Omental fat pad (tissue), 4 donors: ENCODE data around the gene ZBTB17. TPM values are rescaled to one million over a fixed set of nuclear protein-coding genes. Genes with fewer than 3 reads are reported as not detected.
A peak's percentile ranks its signal among the peaks of the same experiment; 100 is the strongest.

Experiments
- ATAC-seq: fragments of 150-250 bp; one replicate; pipeline ENCODE4 v1.9.1; 2016; ENCODE audit warnings: mild to moderate bottlenecking, moderate library complexity; ENCODE audit not compliant: low FRiP score
- DNase-seq: peaks from one replicate; pipeline ENCODE4 v3.0.0-alpha.2; 2019; ENCODE audit warnings: low spot score
- total RNA-seq, 4 donors: library from RNA; depleted of rRNA; stranded (reverse); fragments of >200 nt; gene quantifications; one replicate each; pipeline ENCODE4 v1.1.0, GENCODE V29; 2016
- TF ChIP-seq, protein P1 (sequence below), 3 donors: fragments of 450-650 bp; IDR thresholded peaks; one replicate each; pipeline ENCODE4 v1.5.1; 2016 to 2017; ENCODE audit warnings: antibody characterized with exemption in 3 of 3, mild to moderate bottlenecking in 3 of 3, moderate library complexity in 2 of 3

ZBTB17 gene
- total RNA-seq, 4 donors from 2014 or later, result 20.7 to 53.6 (median 27.8) TPM

DNA sequence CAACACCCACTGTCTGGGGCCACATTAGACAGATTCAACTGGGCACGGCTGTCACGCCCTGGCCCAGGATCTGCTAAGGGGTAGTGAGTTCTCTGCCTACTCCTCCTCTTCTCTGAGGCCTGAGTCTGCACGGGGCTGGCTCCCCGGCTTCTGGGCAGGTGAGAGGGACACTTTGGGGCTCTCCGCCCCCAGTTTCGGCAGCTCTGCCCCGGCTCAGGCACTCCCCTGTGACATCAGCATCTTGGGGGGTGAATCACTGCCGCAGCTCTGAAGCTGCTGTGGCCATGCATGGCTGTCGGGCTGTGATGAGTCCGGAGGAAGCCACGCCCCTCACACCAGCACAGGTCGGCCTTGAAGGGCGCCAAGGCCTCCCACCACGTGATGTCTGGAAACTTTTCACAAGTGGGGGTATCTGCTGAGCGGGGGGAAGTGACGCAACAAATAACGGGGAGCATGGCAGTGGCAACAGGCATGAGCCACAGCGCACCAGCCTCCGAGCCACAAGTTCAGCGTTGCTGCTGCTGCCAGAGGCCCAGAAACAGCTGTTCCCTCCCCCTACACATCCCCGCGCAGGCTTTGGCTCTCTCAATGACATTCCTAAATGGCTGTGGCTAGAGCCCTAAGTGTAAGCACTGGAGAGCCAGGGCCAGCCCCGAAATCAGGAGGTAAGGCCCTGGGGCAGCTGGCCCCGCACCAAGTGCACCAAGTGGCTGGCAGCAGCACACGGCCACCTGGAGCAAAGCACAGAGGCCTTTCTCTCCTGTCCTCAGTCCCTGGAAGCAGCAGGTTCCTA is 26.3 kb downstream of the ZBTB17 start:
- TF ChIP-seq, protein P1, sequence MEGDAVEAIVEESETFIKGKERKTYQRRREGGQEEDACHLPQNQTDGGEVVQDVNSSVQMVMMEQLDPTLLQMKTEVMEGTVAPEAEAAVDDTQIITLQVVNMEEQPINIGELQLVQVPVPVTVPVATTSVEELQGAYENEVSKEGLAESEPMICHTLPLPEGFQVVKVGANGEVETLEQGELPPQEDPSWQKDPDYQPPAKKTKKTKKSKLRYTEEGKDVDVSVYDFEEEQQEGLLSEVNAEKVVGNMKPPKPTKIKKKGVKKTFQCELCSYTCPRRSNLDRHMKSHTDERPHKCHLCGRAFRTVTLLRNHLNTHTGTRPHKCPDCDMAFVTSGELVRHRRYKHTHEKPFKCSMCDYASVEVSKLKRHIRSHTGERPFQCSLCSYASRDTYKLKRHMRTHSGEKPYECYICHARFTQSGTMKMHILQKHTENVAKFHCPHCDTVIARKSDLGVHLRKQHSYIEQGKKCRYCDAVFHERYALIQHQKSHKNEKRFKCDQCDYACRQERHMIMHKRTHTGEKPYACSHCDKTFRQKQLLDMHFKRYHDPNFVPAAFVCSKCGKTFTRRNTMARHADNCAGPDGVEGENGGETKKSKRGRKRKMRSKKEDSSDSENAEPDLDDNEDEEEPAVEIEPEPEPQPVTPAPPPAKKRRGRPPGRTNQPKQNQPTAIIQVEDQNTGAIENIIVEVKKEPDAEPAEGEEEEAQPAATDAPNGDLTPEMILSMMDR (IDR thresholded peaks at IDR 0.05), result no peak
- DNase-seq (peak; percentile 86), ATAC-seq (peak; percentile 84)

DNA sequence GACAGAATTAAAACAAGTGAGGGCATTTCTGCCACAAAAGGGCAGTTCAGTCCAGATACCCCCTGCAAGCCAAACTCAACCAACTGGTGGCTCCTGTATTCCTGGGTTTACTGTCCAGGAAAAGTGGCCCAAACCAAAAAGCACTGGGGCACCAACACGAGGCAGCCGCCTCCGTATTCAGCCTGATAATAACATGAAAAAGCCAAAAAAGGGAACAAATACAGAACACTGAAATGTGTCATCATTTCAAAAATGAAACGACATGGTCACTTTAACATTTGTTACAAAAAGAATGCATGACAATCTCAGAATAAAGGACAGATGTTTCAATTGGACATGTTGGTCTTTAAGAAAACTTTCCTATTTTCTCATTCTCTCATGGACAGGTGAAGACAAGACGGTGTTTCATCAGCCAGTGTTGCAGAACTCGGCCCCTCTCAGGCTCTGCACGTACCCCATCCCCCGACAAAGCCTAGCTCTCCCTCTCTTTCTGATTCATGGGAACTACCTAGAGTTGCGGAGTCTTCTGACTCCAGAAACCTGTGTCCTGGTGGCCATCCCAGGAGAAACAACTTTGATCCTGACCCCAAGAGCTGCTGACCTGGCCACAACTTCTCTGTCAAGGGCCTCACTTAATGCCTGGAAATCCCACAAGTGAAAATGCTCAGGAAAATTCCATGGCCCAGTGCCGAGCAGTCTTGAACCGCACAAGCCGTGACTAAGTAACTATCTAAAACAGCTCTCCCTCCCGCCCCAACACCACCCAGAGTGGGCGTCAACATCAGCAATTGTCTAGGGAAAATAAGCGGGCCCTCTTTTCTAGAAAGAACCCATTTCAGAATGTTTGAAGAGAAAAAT is 27.1 kb downstream of the ZBTB17 start:
- TF ChIP-seq, protein P1 (IDR thresholded peaks at IDR 0.05), result no peak
- DNase-seq (peak; percentile 84), ATAC-seq (peak; percentile 74)

DNA sequence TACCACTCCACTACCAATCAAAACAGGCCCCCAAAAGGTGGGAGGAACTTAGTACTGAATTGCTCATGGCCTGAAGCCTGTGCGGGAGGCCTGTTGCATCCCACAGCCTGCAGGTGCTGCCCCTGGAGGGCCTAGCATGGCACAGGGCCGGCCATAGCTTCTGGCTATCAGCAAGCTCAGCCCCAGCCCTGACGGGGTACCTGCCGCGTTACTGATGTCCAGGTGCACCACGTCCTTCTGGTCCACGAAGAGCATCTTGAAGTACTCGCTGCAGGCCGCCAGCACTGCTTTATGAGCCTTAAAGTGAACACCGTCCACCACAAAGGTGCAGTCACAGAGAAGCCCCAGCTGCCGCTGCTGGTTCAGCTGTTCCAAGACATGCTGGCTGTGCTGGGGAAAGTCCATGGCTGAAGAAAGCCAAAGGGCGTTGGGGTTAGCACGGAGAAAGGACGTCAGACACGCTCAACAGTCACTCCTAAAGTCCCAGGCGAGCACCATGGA is 27.8 kb downstream of the ZBTB17 start:
- ATAC-seq (no peak), DNase-seq (no peak)
- TF ChIP-seq, protein P1 (IDR thresholded peaks at IDR 0.05), result no peak

DNA sequence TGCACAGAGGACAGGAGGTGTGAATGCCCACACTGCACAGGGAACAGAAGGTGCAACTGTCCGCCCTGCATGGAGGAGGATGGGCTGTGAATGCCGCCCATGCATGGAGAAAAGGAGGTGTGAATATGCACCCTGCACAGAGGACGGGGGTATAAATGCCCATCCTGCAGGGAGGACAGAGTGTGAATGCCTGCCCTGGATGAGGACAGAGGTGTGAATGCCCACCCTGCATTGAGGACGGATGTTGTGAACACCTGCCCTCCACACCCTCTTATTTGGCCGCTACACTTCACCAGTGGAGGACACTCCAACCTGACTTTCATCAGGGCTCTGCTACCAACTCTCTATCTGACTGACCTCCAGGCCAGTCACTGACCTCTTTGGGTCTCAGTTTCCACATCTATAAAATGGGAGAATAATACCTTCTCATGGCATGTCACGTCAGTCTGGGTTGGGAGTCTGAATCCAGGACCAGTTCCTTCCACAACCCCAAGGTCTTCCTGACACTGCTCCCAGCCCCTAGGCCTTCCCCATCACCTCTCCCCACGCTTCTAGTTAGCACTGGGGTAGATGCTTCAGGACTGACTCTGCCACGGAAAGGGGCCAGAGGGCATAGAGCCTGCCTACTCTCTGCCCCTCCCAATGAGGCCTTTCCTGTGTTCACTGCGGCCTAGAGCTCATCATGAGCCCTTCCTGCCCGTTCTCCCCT is 28.4 kb downstream of the ZBTB17 start:
- DNase-seq (no peak), ATAC-seq (no peak)
- TF ChIP-seq, protein P1 (IDR thresholded peaks at IDR 0.05), result no peak

DNA sequence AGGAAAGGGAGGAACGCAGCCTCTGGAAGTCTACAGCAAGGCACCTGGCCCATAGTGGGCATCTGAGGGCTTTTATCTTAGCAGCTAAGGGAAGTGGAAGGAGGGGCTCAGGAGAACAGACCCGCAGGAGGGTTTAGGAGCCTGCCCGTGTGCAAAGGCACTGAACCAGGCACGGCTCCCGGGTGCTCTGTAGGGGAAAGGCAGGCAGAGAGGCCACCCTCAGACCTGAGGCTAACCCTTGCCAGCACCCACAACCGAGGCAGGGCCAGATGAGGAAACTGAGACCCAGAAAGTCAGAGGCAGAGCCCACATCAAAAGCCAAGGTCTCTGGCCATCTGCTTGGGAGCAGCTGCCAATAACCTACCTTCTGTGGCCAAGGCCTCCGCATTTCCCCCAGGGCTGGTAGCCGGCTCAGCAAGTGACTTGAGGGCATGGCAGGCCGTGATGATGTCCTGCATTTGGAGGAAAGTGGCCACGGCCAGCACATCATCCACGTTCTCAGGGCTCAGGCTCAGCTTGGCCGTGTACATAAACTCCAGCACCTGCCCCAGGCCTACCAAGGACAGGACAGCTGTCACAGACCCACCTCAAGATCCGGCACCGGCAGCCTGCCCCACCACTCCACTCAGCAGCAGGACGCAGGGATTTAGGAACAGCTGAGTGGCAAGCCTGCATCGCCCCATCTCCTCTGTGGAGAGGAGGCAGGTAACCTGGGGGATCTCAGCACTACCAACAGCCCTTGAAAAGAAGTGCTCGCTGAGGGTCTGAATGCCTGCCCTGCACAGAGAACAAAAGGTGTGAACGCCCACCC is 29.1 kb downstream of the ZBTB17 start:
- ATAC-seq, result no peak
- TF ChIP-seq, protein P1 (IDR thresholded peaks at IDR 0.05), result no peak
- no peak for DNase-seq

DNA sequence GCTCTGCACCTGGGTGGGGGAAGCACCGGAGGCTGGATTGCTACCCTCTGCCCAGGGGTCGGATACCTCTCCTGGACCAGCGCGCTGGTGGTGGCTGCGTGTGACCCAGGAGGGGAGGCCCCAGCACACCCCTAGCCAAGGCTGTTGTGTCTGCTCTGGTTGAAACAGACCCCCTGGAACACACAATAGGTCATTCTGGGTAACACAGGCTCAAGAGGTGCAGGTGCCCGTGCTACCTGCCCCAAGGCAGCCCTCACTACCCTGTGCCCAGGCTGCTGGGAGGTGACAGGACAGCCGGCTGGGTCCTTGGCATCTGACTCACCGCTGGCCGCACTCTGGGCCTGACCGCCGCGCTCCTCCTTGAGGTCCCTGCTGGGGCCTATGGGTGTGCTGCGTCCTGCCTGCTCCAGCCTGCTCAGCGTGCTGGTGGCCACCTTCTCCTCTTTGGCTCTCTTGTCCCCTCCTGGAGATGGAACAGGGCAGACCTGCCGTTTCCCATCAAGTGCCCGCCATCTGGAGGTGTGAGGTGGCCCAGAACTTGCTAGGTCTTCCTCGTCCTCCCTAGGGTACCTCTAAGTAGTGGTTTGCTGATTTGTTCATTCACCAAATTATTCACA is 30.0 kb downstream of the ZBTB17 start:
- TF ChIP-seq, protein P1 (IDR thresholded peaks at IDR 0.05), result no peak
- no peak for ATAC-seq
- DNase-seq, result no peak
